Activated CD4-positive, alpha-beta memory T cell treated with anti-CD3 and anti-CD28 coated beads for 36 hours (primary cell): ENCODE results near the gene SLC27A5. TPM values are rescaled to one million over a fixed set of nuclear protein-coding genes. Genes with fewer than 3 reads are reported as not detected.
"Not testable (repeated sequence)": the region's sequence is repeated elsewhere in the genome, so short reads cannot be mapped to it uniquely, and the experiment has no call there.

Experiments used
- CTCF ChIA-PET: fragments of 350-600 bp; sonication (Branson Sonifier 250); formaldehyde crosslinking; loops from one replicate; lab custom pipeline; 2021; ENCODE audit warnings: antibody characterized with exemption, inconsistent platforms; lab: Charles Lee
- POLR2A ChIA-PET: fragments of 350-600 bp; sonication (Branson Sonifier 250); formaldehyde crosslinking; loops from one replicate; lab custom pipeline; 2021; ENCODE audit warnings: antibody characterized with exemption; lab: Charles Lee
- DNase-seq: peaks from one replicate; pipeline ENCODE4 v3.0.0-alpha.2; 2020
- H3K27ac Mint-ChIP-seq: one replicate; pipeline ENCODE4 v1.8.0; 2021; ENCODE audit warnings: mixed read lengths
- H3K27me3 Mint-ChIP-seq: one replicate; pipeline ENCODE4 v1.8.0; 2021; ENCODE audit warnings: mixed read lengths
- H3K36me3 Mint-ChIP-seq: one replicate; pipeline ENCODE4 v1.8.0; 2021; ENCODE audit warnings: mixed read lengths
- H3K4me1 Mint-ChIP-seq: one replicate; pipeline ENCODE4 v1.8.0; 2021; ENCODE audit warnings: low read depth, mixed read lengths
- H3K4me3 Mint-ChIP-seq: one replicate; pipeline ENCODE4 v1.8.0; 2021; ENCODE audit warnings: mild to moderate bottlenecking, mixed read lengths
- H3K9me3 Mint-ChIP-seq: one replicate; pipeline ENCODE4 v1.8.0; 2021; ENCODE audit warnings: mixed read lengths
- intact Hi-C: fragments of 100-400 bp; cut with micrococcal nuclease; formaldehyde crosslinking; loops from one replicate; pipeline ENCODE4 v1.15.1; 2023
- microRNA-seq: library from miRNA; unstranded; fragments of <30 nt; microRNA quantifications from one replicate; pipeline ENCODE4 v1.2.0, GENCODE V29; 2022; ENCODE audit warnings: borderline number of aligned reads, borderline microRNAs expressed, borderline replicate concordance
- total RNA-seq, 2 experiments: library from RNA; stranded (reverse); gene quantifications; one replicate each; pipeline ENCODE4 v1.2.3, GENCODE V29; 2021

SLC27A5 gene
- total RNA-seq, 2 experiments from 2014 or later, result 16.7 to 17.0 TPM

- no peak within 1 kb of the TSS for H3K27ac Mint-ChIP-seq
- ChIA-PET POLR2A (interaction anchor here (0.8 kb wide), 1 partner anchor 9 kb away, joined by 4 read pairs; no protein-coding TSS in a partner anchor), CTCF (interaction anchor here (1.0 to 1.8 kb wide), 4 partner anchors 13 to 124 kb away, joined by 3 to 5 read pairs (median 3); no protein-coding TSS in a partner anchor)
- H3K27me3 Mint-ChIP-seq, result peaks cover 13% of the 10 kb centered on the region
- peaks cover 20% of the 10 kb centered on the region for H3K9me3 Mint-ChIP-seq
- peaks cover 21% of the 10 kb centered on the region for H3K4me1 Mint-ChIP-seq
- H3K4me3 Mint-ChIP-seq, result peak within 1 kb of the TSS; percentile 78
- DNase-seq, result peak; percentile 97
- intact Hi-C loops, result loop anchor here (1.0 to 2.0 kb wide), 4 partner anchors 11 to 65 kb away; partner anchors contain the start of genes RPS5, ZNF132, ZNF446 and ZNF584
- H3K36me3 Mint-ChIP-seq, result peaks cover 26% of the 10 kb centered on the region
These were observed 60.3 kb downstream of the SLC27A5 start, which contains the start of gene ZNF324B for GRCh38 chr19:58451358-58452101. Gene ZNF324B, plus strand, starts transcription at chr19:58451622. Its CDS starts 2,080 bp downstream, at chr19:58453702.

GRCh38 chr19:58450856-58451357, 60.9 kb downstream of the SLC27A5 start:
- no peak for DNase-seq
- H3K4me3 Mint-ChIP-seq, result peak overlapping the region; percentile 78
- no peak overlapping the region for H3K27ac Mint-ChIP-seq
- CTCF ChIA-PET, result interaction anchor here (1.0 to 1.8 kb wide), 3 partner anchors 14 to 125 kb away, joined by 3 to 5 read pairs (median 3); no protein-coding TSS in a partner anchor
- H3K36me3 Mint-ChIP-seq, result peaks cover 21% of the 10 kb centered on the region
- peaks cover 21% of the 10 kb centered on the region for H3K4me1 Mint-ChIP-seq
- intact Hi-C loops, result loop anchor here (1.0 to 2.0 kb wide), 4 partner anchors 11 to 64 kb away; partner anchors contain the start of genes RPS5, ZNF132, ZNF446 and ZNF584
- peaks cover 20% of the 10 kb centered on the region for H3K9me3 Mint-ChIP-seq
- POLR2A ChIA-PET, result interaction anchor here (0.8 kb wide), 1 partner anchor 8 kb away, joined by 4 read pairs; no protein-coding TSS in a partner anchor
- H3K27me3 Mint-ChIP-seq, result peaks cover 13% of the 10 kb centered on the region

- intact Hi-C loops, result loop anchor here (2.0 kb wide), 1 partner anchor 63 kb away; the partner anchor contains the start of gene RPS5
- H3K9me3 Mint-ChIP-seq, result peaks cover 20% of the 10 kb centered on the region
- H3K27ac Mint-ChIP-seq, DNase-seq, H3K4me3 Mint-ChIP-seq: not testable (repeated sequence)
- CTCF ChIA-PET, result interaction anchor here (1.8 kb wide), 1 partner anchor 64 kb away, joined by 5 read pairs; no protein-coding TSS in a partner anchor
- peaks cover 21% of the 10 kb centered on the region for H3K4me1 Mint-ChIP-seq
- H3K36me3 Mint-ChIP-seq, result peaks cover 15% of the 10 kb centered on the region
- H3K27me3 Mint-ChIP-seq, result peaks cover 13% of the 10 kb centered on the region
- POLR2A ChIA-PET, result interaction anchor here (1.0 kb wide), 1 partner anchor 41 kb away, joined by 3 read pairs; the partner anchor contains the start of gene ZNF584
These were observed 61.8 kb downstream of the SLC27A5 start for GRCh38 chr19:58449980-58450379.

- intact Hi-C loops, POLR2A ChIA-PET, H3K4me3 Mint-ChIP-seq, CTCF ChIA-PET, DNase-seq, H3K27ac Mint-ChIP-seq: not testable (repeated sequence)
- H3K4me1 Mint-ChIP-seq, result peaks cover 21% of the 10 kb centered on the region
- H3K27me3 Mint-ChIP-seq, result peaks cover 13% of the 10 kb centered on the region
- H3K9me3 Mint-ChIP-seq, result peaks cover 20% of the 10 kb centered on the region
- peaks cover 11% of the 10 kb centered on the region for H3K36me3 Mint-ChIP-seq
These were observed 62.9 kb downstream of the SLC27A5 start for GRCh38 chr19:58448860-58449259.

Small RNA genes within 50 kb of the gene (microRNA-seq; reads per million reads assigned to microRNA genes)
- gene MIR6807, result 1.2 reads per million

Other genes starting within 250 kb of the SLC27A5 start
- gene ZNF8, start 233.0 kb downstream of the SLC27A5 start, total RNA-seq, result 1 to 10 TPM; 3.7 to 3.9 TPM
- 10 to 100 TPM; 37.1 to 42.3 TPM for gene ERVK3-1, start 206.6 kb downstream of the SLC27A5 start, total RNA-seq
- gene ZSCAN22, start 185.0 kb downstream of the SLC27A5 start, total RNA-seq, result 1 to 10 TPM; 3.1 to 3.3 TPM
- gene A1BG, start 158.5 kb downstream of the SLC27A5 start, total RNA-seq, result 10 to 100 TPM in 1 of 2 experiments, 1 to 10 TPM in 1; 9.9 to 12.9 TPM
- under 1 TPM; 0.31 to 0.93 TPM for gene ZNF497, start 149.2 kb downstream of the SLC27A5 start, total RNA-seq
- 1 to 10 TPM; 2.1 to 2.4 TPM for gene ZNF837, start 131.0 kb downstream of the SLC27A5 start, total RNA-seq
- 1,000 to 10,000 TPM; 1,415 to 1,438 TPM for gene RPS5, start 124.7 kb downstream of the SLC27A5 start, total RNA-seq
- under 1 TPM; 0.21 to 0.31 TPM for gene RNF225, start 116.3 kb downstream of the SLC27A5 start, total RNA-seq
- gene ZNF584, start 103.3 kb downstream of the SLC27A5 start, total RNA-seq, result 10 to 100 TPM in 1 of 2 experiments, 1 to 10 TPM in 1; 8.3 to 10.7 TPM
- gene ZNF132, start 71.8 kb downstream of the SLC27A5 start, total RNA-seq, result 1 to 10 TPM; 3.1 to 3.6 TPM
- gene ZNF324B, start 60.4 kb downstream of the SLC27A5 start, total RNA-seq, result 1 to 10 TPM; 7.7 to 7.8 TPM
- gene ZNF324, start 44.9 kb downstream of the SLC27A5 start, total RNA-seq, result 1 to 10 TPM; 7.0 to 8.3 TPM
- gene ZNF446, start 35.6 kb downstream of the SLC27A5 start, total RNA-seq, result 1 to 10 TPM; 6.4 to 7.5 TPM
- 1 to 10 TPM; 9.9 to 10.0 TPM for gene ZBTB45, start 7.8 kb upstream of the SLC27A5 start, total RNA-seq
- gene TRIM28, start 32.1 kb upstream of the SLC27A5 start, total RNA-seq, result 100 to 1,000 TPM; 404 to 408 TPM
- gene CHMP2A, start 43.1 kb upstream of the SLC27A5 start, total RNA-seq, result 100 to 1,000 TPM; 120 to 122 TPM
- 100 to 1,000 TPM; 107 to 111 TPM for gene UBE2M, start 46.6 kb upstream of the SLC27A5 start, total RNA-seq
- 10 to 100 TPM; 13.3 to 14.4 TPM for gene MZF1, start 61.3 kb upstream of the SLC27A5 start, total RNA-seq